ENCODE results near the gene PPM1H.

Gene PPM1H

GRCh38 chr12:62785941-62786559 lies 148.9 kb downstream of the PPM1H start:
- Histone ChIP-seq H3K27me3 (ENCODE audit: control insufficient read depth, insufficient read depth, low read length) (no peaks in the 10 kb centered on the region), H3K36me3 (ENCODE audit: control insufficient read depth, low read depth, low read length) (no peaks in the 10 kb centered on the region), H3K27ac (ENCODE audit: low read length) (no peak overlapping the region), H3K9ac (ENCODE audit: low read length) (no peak overlapping the region), H3K4me3 (ENCODE audit: low read length) (no peak overlapping the region), H3K9me3 (ENCODE audit: control insufficient read depth, low read depth, low read length) (no peaks in the 10 kb centered on the region), H3K4me1 (ENCODE audit: control insufficient read depth, low read depth, low read length) (peaks cover 9% of the 10 kb centered on the region)

GRCh38 chr12:62784576-62784975 lies 150.4 kb downstream of the PPM1H start:
- no peak overlapping the region for H3K9ac ChIP-seq (ENCODE audit: low read length)
- no peaks in the 10 kb centered on the region for H3K27me3 ChIP-seq (ENCODE audit: control insufficient read depth, insufficient read depth, low read length)
- no peak overlapping the region for H3K27ac ChIP-seq (ENCODE audit: low read length)
- no peak overlapping the region for H3K4me3 ChIP-seq (ENCODE audit: low read length)
- peaks cover 9% of the 10 kb centered on the region for H3K4me1 ChIP-seq (ENCODE audit: control insufficient read depth, low read depth, low read length)
- H3K36me3 ChIP-seq (ENCODE audit: control insufficient read depth, low read depth, low read length), result no peaks in the 10 kb centered on the region
- no peaks in the 10 kb centered on the region for H3K9me3 ChIP-seq (ENCODE audit: control insufficient read depth, low read depth, low read length)

GRCh38 chr12:62783881-62784280 lies 151.1 kb downstream of the PPM1H start:
- H3K4me1 ChIP-seq (ENCODE audit: control insufficient read depth, low read depth, low read length), result peaks cover 9% of the 10 kb centered on the region
- H3K9me3 ChIP-seq (ENCODE audit: control insufficient read depth, low read depth, low read length), result no peaks in the 10 kb centered on the region
- H3K27me3 ChIP-seq (ENCODE audit: control insufficient read depth, insufficient read depth, low read length), result no peaks in the 10 kb centered on the region
- no peak overlapping the region for H3K4me3 ChIP-seq (ENCODE audit: low read length)
- no peak overlapping the region for H3K27ac ChIP-seq (ENCODE audit: low read length)
- H3K36me3 ChIP-seq (ENCODE audit: control insufficient read depth, low read depth, low read length), result no peaks in the 10 kb centered on the region
- H3K9ac ChIP-seq (ENCODE audit: low read length), result no peak overlapping the region

GRCh38 chr12:62781136-62781880 lies 153.6 kb downstream of the PPM1H start:
- Histone ChIP-seq H3K9me3 (ENCODE audit: control insufficient read depth, low read depth, low read length) (no peaks in the 10 kb centered on the region), H3K36me3 (ENCODE audit: control insufficient read depth, low read depth, low read length) (no peaks in the 10 kb centered on the region), H3K9ac (ENCODE audit: low read length) (no peak overlapping the region), H3K27me3 (ENCODE audit: control insufficient read depth, insufficient read depth, low read length) (no peaks in the 10 kb centered on the region), H3K4me1 (ENCODE audit: control insufficient read depth, low read depth, low read length) (peaks cover 9% of the 10 kb centered on the region), H3K4me3 (ENCODE audit: low read length) (no peak overlapping the region), H3K27ac (ENCODE audit: low read length) (no peak overlapping the region)

- H3K9me3 ChIP-seq (ENCODE audit: control insufficient read depth, low read depth, low read length), result no peaks in the 10 kb centered on the region
- H3K36me3 ChIP-seq (ENCODE audit: control insufficient read depth, low read depth, low read length), result no peaks in the 10 kb centered on the region
- H3K27me3 ChIP-seq (ENCODE audit: control insufficient read depth, insufficient read depth, low read length), result no peaks in the 10 kb centered on the region
- no peak overlapping the region for H3K27ac ChIP-seq (ENCODE audit: low read length)
- no peak overlapping the region for H3K9ac ChIP-seq (ENCODE audit: low read length)
- no peak overlapping the region for H3K4me3 ChIP-seq (ENCODE audit: low read length)
- H3K4me1 ChIP-seq (ENCODE audit: control insufficient read depth, low read depth, low read length), result peaks cover 9% of the 10 kb centered on the region
Observed at GRCh38 chr12:62779488-62779887, 155.5 kb downstream of the PPM1H start.

- no peak overlapping the region for H3K4me3 ChIP-seq (ENCODE audit: low read length)
- no peaks in the 10 kb centered on the region for H3K9me3 ChIP-seq (ENCODE audit: control insufficient read depth, low read depth, low read length)
- H3K9ac ChIP-seq (ENCODE audit: low read length), result no peak overlapping the region
- no peaks in the 10 kb centered on the region for H3K36me3 ChIP-seq (ENCODE audit: control insufficient read depth, low read depth, low read length)
- no peaks in the 10 kb centered on the region for H3K27me3 ChIP-seq (ENCODE audit: control insufficient read depth, insufficient read depth, low read length)
- no peaks in the 10 kb centered on the region for H3K4me1 ChIP-seq (ENCODE audit: control insufficient read depth, low read depth, low read length)
- H3K27ac ChIP-seq (ENCODE audit: low read length), result no peak overlapping the region
Observed at GRCh38 chr12:62778187-62778586, 156.8 kb downstream of the PPM1H start.

GRCh38 chr12:62776997-62777396 lies 158.0 kb downstream of the PPM1H start:
- Histone ChIP-seq H3K9ac (ENCODE audit: low read length) (no peak overlapping the region), H3K27me3 (ENCODE audit: control insufficient read depth, insufficient read depth, low read length) (no peaks in the 10 kb centered on the region), H3K4me3 (ENCODE audit: low read length) (no peak overlapping the region), H3K27ac (ENCODE audit: low read length) (no peak overlapping the region), H3K4me1 (ENCODE audit: control insufficient read depth, low read depth, low read length) (no peaks in the 10 kb centered on the region), H3K9me3 (ENCODE audit: control insufficient read depth, low read depth, low read length) (no peaks in the 10 kb centered on the region), H3K36me3 (ENCODE audit: control insufficient read depth, low read depth, low read length) (no peaks in the 10 kb centered on the region)

- Histone ChIP-seq H3K36me3 (ENCODE audit: control insufficient read depth, low read depth, low read length) (no peaks in the 10 kb centered on the region), H3K4me3 (ENCODE audit: low read length) (no peak overlapping the region), H3K9me3 (ENCODE audit: control insufficient read depth, low read depth, low read length) (no peaks in the 10 kb centered on the region), H3K9ac (ENCODE audit: low read length) (no peak overlapping the region), H3K4me1 (ENCODE audit: control insufficient read depth, low read depth, low read length) (peaks cover 3% of the 10 kb centered on the region), H3K27ac (ENCODE audit: low read length) (no peak overlapping the region), H3K27me3 (ENCODE audit: control insufficient read depth, insufficient read depth, low read length) (no peaks in the 10 kb centered on the region)
Observed at GRCh38 chr12:62776575-62776974, 158.4 kb downstream of the PPM1H start.

- Histone ChIP-seq H3K36me3 (ENCODE audit: control insufficient read depth, low read depth, low read length) (no peaks in the 10 kb centered on the region), H3K9me3 (ENCODE audit: control insufficient read depth, low read depth, low read length) (no peaks in the 10 kb centered on the region), H3K27me3 (ENCODE audit: control insufficient read depth, insufficient read depth, low read length) (no peaks in the 10 kb centered on the region), H3K4me1 (ENCODE audit: control insufficient read depth, low read depth, low read length) (peaks cover 14% of the 10 kb centered on the region), H3K4me3 (ENCODE audit: low read length) (no peak overlapping the region), H3K9ac (ENCODE audit: low read length) (no peak overlapping the region), H3K27ac (ENCODE audit: low read length) (no peak overlapping the region)
Observed at GRCh38 chr12:62774794-62775193, 160.2 kb downstream of the PPM1H start.

GRCh38 chr12:62772416-62772955 lies 162.5 kb downstream of the PPM1H start:
- H3K27me3 ChIP-seq (ENCODE audit: control insufficient read depth, insufficient read depth, low read length), result no peaks in the 10 kb centered on the region
- H3K4me3 ChIP-seq (ENCODE audit: low read length), result no peak overlapping the region
- no peaks in the 10 kb centered on the region for H3K9me3 ChIP-seq (ENCODE audit: control insufficient read depth, low read depth, low read length)
- no peak overlapping the region for H3K27ac ChIP-seq (ENCODE audit: low read length)
- H3K4me1 ChIP-seq (ENCODE audit: control insufficient read depth, low read depth, low read length), result peaks cover 18% of the 10 kb centered on the region
- no peaks in the 10 kb centered on the region for H3K36me3 ChIP-seq (ENCODE audit: control insufficient read depth, low read depth, low read length)
- no peak overlapping the region for H3K9ac ChIP-seq (ENCODE audit: low read length)

- Histone ChIP-seq H3K27me3 (ENCODE audit: control insufficient read depth, insufficient read depth, low read length) (no peaks in the 10 kb centered on the region), H3K4me1 (ENCODE audit: control insufficient read depth, low read depth, low read length) (peaks cover 18% of the 10 kb centered on the region), H3K4me3 (ENCODE audit: low read length) (no peak overlapping the region)
Observed at GRCh38 chr12:62771828-62772227, 163.1 kb downstream of the PPM1H start.

GRCh38 chr12:62770381-62770780 lies 164.6 kb downstream of the PPM1H start:
- Histone ChIP-seq H3K4me1 (ENCODE audit: control insufficient read depth, low read depth, low read length) (peaks cover 18% of the 10 kb centered on the region), H3K27ac (ENCODE audit: low read length) (no peak overlapping the region), H3K36me3 (ENCODE audit: control insufficient read depth, low read depth, low read length) (no peaks in the 10 kb centered on the region), H3K27me3 (ENCODE audit: control insufficient read depth, insufficient read depth, low read length) (no peaks in the 10 kb centered on the region), H3K9ac (ENCODE audit: low read length) (no peak overlapping the region), H3K9me3 (ENCODE audit: control insufficient read depth, low read depth, low read length) (no peaks in the 10 kb centered on the region), H3K4me3 (ENCODE audit: low read length) (no peak overlapping the region)

More at GRCh38 chr12:62771828-62772227, 163.1 kb downstream of the PPM1H start:
- no peaks in the 10 kb centered on the region for H3K36me3 ChIP-seq (ENCODE audit: control insufficient read depth, low read depth, low read length)
- no peak overlapping the region for H3K9ac ChIP-seq (ENCODE audit: low read length)
- H3K27ac ChIP-seq (ENCODE audit: low read length), result no peak overlapping the region
- no peaks in the 10 kb centered on the region for H3K9me3 ChIP-seq (ENCODE audit: control insufficient read depth, low read depth, low read length)
